Stomach (tissue), 9 donors: ENCODE results near the gene STARD5. TPM values are rescaled to one million over a fixed set of nuclear protein-coding genes. Genes with fewer than 3 reads are reported as not detected.

ENCODE experiments used
- DNase-seq, 2 donors: peaks; one replicate each; pipeline versions ENCODE4 v3.0.0 to v3.0.0-alpha.2; 2013 to 2019
- H3K27ac ChIP-seq, 5 donors: fragments of 200-600 bp in 4 of 5; sonication (generic) in 4 of 5; one replicate each; pipeline ENCODE4 v1.5.1; 2013 to 2019; ENCODE audit warnings: mild to moderate bottlenecking in 1 of 5, moderate library complexity in 1 of 5
- H3K27me3 ChIP-seq, 3 donors: fragments of 200-600 bp; sonication (generic); one replicate each; pipeline ENCODE4 v1.5.1; 2017 to 2019; ENCODE audit warnings: mixed run types in 1 of 3
- H3K36me3 ChIP-seq, 4 donors: fragments of 200-600 bp; sonication (generic); 1 replicate in 3 of 4; 2 replicates in 1 of 4; pipeline ENCODE4 v1.5.1; 2016 to 2019
- H3K4me1 ChIP-seq, 4 donors: fragments of 200-600 bp; sonication (generic); one replicate each; pipeline ENCODE4 v1.5.1; 2016 to 2019
- H3K4me3 ChIP-seq, 4 donors: fragments of 200-600 bp; sonication (generic) in 3 of 4; one replicate each; pipeline ENCODE4 v1.5.1; 2016 to 2019; ENCODE audit warnings: mild to moderate bottlenecking in 1 of 4
- H3K9me3 ChIP-seq, 4 donors: fragments of 200-600 bp; sonication (generic); one replicate each; pipeline ENCODE4 v1.5.1; 2016 to 2019
- EP300 ChIP-seq: sonication (generic); formaldehyde crosslinking; IDR thresholded peaks from one replicate; pipeline ENCODE4 v1.6.1; 2017; ENCODE audit warnings: antibody characterized with exemption
- POLR2A ChIP-seq, 4 donors: fragments of 450-650 bp; IDR thresholded peaks; one replicate each; pipeline ENCODE4 v1.6.1; 2016; ENCODE audit warnings: antibody characterized with exemption in 4 of 4, control low read depth in 2 of 4, mild to moderate bottlenecking in 1 of 4, moderate library complexity in 1 of 4
- POLR2AphosphoS5 ChIP-seq, 3 donors: sonication (generic); formaldehyde crosslinking; IDR thresholded peaks; one replicate each; pipeline ENCODE4 v1.6.1; 2016; ENCODE audit warnings: antibody characterized with exemption in 3 of 3
- WGBS, 5 donors: extraction: QIAGEN DNeasy Blood & Tissue Kit in 3 of 5; methylation state at CpG; one replicate each; pipeline versions ENCODE4 v1.1.5 to v1.1.7; 2013 to 2018; 5-methylcytosine and 5-hydroxymethylcytosine counted together
- intact Hi-C: fragments of 100-400 bp; cut with DNase I; formaldehyde crosslinking; loops from one replicate; pipeline ENCODE4 v1.15.1; 2023; ENCODE audit warnings: low total_unique reads
- polyA plus RNA-seq, 3 donors: library from polyadenylated mRNA; stranded (reverse); fragments of 200-250 nt; gene quantifications; one replicate each; pipeline ENCODE4 v1.2.3, GENCODE V29; 2013
- total RNA-seq, 5 donors: library from RNA; depleted of rRNA; stranded (reverse); fragments of >200 nt; gene quantifications; one replicate each; pipeline versions ENCODE4 v1.1.0 to v1.2.3, GENCODE V29; 2014 to 2016
- TF ChIP-seq, protein P1 (sequence below), 7 experiments: fragments of 450-650 bp in 4 of 7; fragments of 200-600 bp in 3 of 7; sonication (generic) in 3 of 7; IDR thresholded peaks; one replicate each; pipeline ENCODE4 v1.5.1; 2016 to 2019; ENCODE audit warnings: antibody characterized with exemption in 7 of 7, control low read depth in 2 of 7, mild to moderate bottlenecking in 1 of 7
- donor health status: healthy with polysubstance abuse.
- donor health status: Bipolar disorder and iron deficiency.
- donor health status: healthy.

The STARD5 gene
- total and polyA plus RNA-seq, 8 donors: 0.89 to 157 (median 4.2) TPM; not detected in 1

DNA sequence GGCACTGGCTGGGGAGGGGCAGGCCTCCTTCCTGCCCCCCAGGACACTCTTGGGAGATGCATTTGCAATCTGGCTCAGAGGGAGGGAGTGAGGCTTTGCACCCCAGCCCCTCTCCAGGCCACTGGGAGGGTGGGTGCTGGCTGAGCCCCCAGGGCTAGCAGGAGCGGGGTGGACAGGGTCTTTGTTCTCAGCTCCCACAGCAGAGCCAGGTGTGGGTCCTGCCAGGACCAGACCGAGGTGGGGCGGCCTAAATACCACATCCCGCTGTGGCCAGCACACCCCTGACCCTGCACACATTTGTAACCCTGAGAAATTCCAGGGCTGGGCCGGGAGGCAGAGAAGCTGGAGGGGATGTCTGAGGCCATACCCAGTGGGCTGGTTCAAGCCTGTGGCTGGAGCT is 41.0 kb downstream of the STARD5 start:
- no peaks in the 10 kb centered on the region for H3K9me3 ChIP-seq
- peaks cover 0 to 5% (median 0%) of the 10 kb centered on the region in 4 donors for H3K4me1 ChIP-seq
- no peak for TF ChIP-seq POLR2AphosphoS5 (IDR thresholded peaks at IDR 0.05)
- TF ChIP-seq POLR2A (IDR thresholded peaks at IDR 0.05): no peak
- TF ChIP-seq, protein P1, sequence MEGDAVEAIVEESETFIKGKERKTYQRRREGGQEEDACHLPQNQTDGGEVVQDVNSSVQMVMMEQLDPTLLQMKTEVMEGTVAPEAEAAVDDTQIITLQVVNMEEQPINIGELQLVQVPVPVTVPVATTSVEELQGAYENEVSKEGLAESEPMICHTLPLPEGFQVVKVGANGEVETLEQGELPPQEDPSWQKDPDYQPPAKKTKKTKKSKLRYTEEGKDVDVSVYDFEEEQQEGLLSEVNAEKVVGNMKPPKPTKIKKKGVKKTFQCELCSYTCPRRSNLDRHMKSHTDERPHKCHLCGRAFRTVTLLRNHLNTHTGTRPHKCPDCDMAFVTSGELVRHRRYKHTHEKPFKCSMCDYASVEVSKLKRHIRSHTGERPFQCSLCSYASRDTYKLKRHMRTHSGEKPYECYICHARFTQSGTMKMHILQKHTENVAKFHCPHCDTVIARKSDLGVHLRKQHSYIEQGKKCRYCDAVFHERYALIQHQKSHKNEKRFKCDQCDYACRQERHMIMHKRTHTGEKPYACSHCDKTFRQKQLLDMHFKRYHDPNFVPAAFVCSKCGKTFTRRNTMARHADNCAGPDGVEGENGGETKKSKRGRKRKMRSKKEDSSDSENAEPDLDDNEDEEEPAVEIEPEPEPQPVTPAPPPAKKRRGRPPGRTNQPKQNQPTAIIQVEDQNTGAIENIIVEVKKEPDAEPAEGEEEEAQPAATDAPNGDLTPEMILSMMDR (IDR thresholded peaks at IDR 0.05): no peak
- no peak for TF ChIP-seq EP300
- no peak overlapping the region for H3K4me3 ChIP-seq
- intact Hi-C loops: no loop called here
- no peak for DNase-seq
- peaks cover 0 to 18% (median 3%) of the 10 kb centered on the region in 4 donors for H3K36me3 ChIP-seq
- no peaks in the 10 kb centered on the region for H3K27me3 ChIP-seq
- 79 to 88% (median 81%) methylated on average over 3 to 5 of the region's 5 CpGs for WGBS, 5 donors
- no peak overlapping the region for H3K27ac ChIP-seq

DNA sequence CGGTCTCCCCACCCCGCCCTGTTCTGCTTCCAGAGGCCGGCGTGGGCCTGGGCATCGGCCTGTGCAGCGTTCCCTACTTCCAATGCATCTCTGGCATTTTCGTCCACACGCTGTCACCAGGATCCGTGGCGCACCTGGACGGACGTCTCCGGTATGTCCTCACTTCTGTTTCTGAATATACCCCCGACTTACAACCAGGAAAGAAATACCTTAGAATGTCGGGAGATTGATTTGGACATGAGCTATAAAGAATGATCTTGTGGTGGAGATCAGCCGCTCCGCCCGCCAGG is 41.4 kb downstream of the STARD5 start:
- 92 to 97% (median 96%) methylated on average over 18 of the region's 18 CpGs for WGBS, 5 donors
- no peak overlapping the region for H3K4me3 ChIP-seq
- no peak for TF ChIP-seq POLR2A (IDR thresholded peaks at IDR 0.05)
- no peak for TF ChIP-seq POLR2AphosphoS5 (IDR thresholded peaks at IDR 0.05)
- TF ChIP-seq, protein P1 (IDR thresholded peaks at IDR 0.05): no peak
- intact Hi-C loops: no loop called here
- no peaks in the 10 kb centered on the region for H3K27me3 ChIP-seq
- peaks cover 0 to 14% (median 3%) of the 10 kb centered on the region in 4 donors for H3K36me3 ChIP-seq
- H3K4me1 ChIP-seq: peaks cover 0 to 5% (median 0%) of the 10 kb centered on the region in 4 donors
- H3K27ac ChIP-seq: no peak overlapping the region
- no peaks in the 10 kb centered on the region for H3K9me3 ChIP-seq
- DNase-seq: no peak

DNA sequence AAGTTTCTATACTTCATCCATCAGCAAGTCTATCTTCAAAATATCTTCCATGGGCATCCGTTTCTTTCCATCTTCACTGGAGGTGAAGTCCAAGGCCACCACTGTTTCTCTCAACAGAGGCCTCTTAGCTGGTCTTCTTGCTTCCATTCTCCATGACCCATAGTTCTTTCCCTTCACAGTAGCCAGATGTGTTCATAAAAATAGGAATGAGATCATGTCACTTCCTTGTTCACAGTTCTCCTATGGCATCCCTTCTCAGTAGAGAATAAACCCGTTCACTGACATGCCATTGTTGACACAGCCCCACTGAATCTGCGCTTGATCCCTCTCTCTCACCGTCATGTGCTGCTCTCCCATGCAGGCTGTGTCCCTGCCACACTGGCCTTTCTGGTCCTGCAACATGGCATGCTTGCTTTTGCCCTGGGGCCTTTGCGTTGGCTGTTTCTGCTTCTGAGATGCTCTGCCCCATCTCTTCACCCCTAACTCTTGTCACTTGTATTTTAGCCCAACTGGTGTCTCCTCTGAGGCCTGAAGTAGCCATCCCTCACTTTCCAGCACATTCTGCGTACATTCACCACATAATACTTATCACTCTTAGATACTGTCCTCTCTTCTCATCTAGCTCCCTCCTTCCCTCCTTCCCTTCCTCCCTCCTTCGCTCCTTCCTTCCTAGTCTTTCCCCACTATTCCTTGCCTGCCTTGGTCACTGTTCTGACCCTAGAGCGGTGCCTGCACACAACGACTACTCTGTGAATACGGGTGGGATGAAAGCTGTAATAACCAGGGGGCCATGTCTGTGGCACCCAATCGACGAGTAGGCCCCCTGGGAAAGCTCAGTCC is 42.0 kb downstream of the STARD5 start:
- no peak for DNase-seq
- intact Hi-C loops: no loop called here

DNA sequence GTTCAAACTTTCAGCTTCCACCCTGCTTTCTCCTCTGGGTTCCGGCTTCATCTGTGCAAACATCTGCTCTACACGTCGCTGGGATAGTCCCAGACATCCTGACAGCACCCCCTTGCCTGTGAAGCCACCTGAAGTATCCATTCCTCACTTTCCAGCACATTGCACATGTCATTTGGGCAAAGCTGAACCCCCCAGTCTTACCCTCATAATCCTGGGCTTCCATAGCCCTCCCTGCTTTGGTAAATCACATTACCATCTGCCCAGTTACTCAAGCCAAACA is 42.5 kb downstream of the STARD5 start:
- TF ChIP-seq POLR2A (IDR thresholded peaks at IDR 0.05): no peak
- no peak for TF ChIP-seq EP300
- TF ChIP-seq POLR2AphosphoS5 (IDR thresholded peaks at IDR 0.05): no peak
- TF ChIP-seq, protein P1 (IDR thresholded peaks at IDR 0.05): no peak
- Histone ChIP-seq H3K4me1 (peaks cover 0 to 5% (median under 1%) of the 10 kb centered on the region in 4 donors), H3K27ac (no peak overlapping the region), H3K4me3 (no peak overlapping the region), H3K36me3 (peaks cover 0 to 14% (median 3%) of the 10 kb centered on the region in 4 donors), H3K27me3 (no peaks in the 10 kb centered on the region), H3K9me3 (no peaks in the 10 kb centered on the region)
- intact Hi-C loops: no loop called here
- DNase-seq: no peak
- 87 to 96% (median 95%) methylated on average over 3 of the region's 3 CpGs for WGBS, 5 donors

More for the DNA sequence above, 42.0 kb downstream of the STARD5 start:
- Histone ChIP-seq H3K27me3 (no peaks in the 10 kb centered on the region), H3K4me1 (peaks cover 0 to 5% (median 0%) of the 10 kb centered on the region in 4 donors), H3K27ac (no peak overlapping the region), H3K4me3 (no peak overlapping the region), H3K36me3 (peaks cover 0 to 14% (median 3%) of the 10 kb centered on the region in 4 donors), H3K9me3 (no peaks in the 10 kb centered on the region)
- TF ChIP-seq, protein P1 (IDR thresholded peaks at IDR 0.05): no peak
- TF ChIP-seq POLR2AphosphoS5 (IDR thresholded peaks at IDR 0.05) (no peak), EP300 (no peak), POLR2A (IDR thresholded peaks at IDR 0.05) (no peak)
- 89 to 94% (median 92%) methylated on average over 12 of the region's 12 CpGs for WGBS, 5 donors
